Chondrocyte (in vitro differentiated cells): ENCODE results near the gene CHRD. TPM values are rescaled to one million over a fixed set of nuclear protein-coding genes. Genes with fewer than 3 reads are reported as not detected.
A peak's percentile ranks its signal among the peaks of the same experiment; 100 is the strongest.

Experiments
- DNase-seq: peaks from one replicate; pipeline ENCODE4 v3.0.0; 2021; ENCODE audit warnings: mixed read lengths, low spot score
- H3K27ac Mint-ChIP-seq: one replicate; pipeline ENCODE4 v1.8.0; 2021; ENCODE audit warnings: mild to moderate bottlenecking, moderate library complexity, mixed read lengths; ENCODE audit not compliant: unreplicated experiment
- H3K27me3 Mint-ChIP-seq: 2 replicates; pipeline ENCODE4 v1.8.0; 2021; ENCODE audit warnings: low read depth, mixed read lengths
- H3K36me3 Mint-ChIP-seq: 2 replicates; pipeline ENCODE4 v1.8.0; 2021; ENCODE audit warnings: low read depth, mixed read lengths
- H3K4me1 Mint-ChIP-seq: 2 replicates; pipeline ENCODE4 v1.8.0; 2021; ENCODE audit warnings: low read depth, mild to moderate bottlenecking, mixed read lengths
- H3K4me3 Mint-ChIP-seq: one replicate; pipeline ENCODE4 v1.8.0; 2021; ENCODE audit warnings: mild to moderate bottlenecking, moderate library complexity, mixed read lengths; ENCODE audit not compliant: unreplicated experiment
- H3K9me3 Mint-ChIP-seq: 2 replicates; pipeline ENCODE4 v1.8.0; 2021; ENCODE audit warnings: low read depth, mixed read lengths
- CTCF ChIP-seq: fragments of 200-600 bp; sonication (generic); IDR thresholded peaks from 2 replicates; pipeline ENCODE4 v1.5.0; 2021; ENCODE audit warnings: antibody characterized with exemption, mild to moderate bottlenecking, moderate library complexity
- total RNA-seq: library from RNA; stranded (reverse); gene quantifications from 3 replicates; pipeline ENCODE4 v1.2.1, GENCODE V29; 2021

Gene CHRD
- total RNA-seq, 1 donor from 2014 or later = 1.5 TPM

GRCh38 chr3:184405075-184406030, 25.5 kb downstream of the CHRD start:
- peaks cover 9% of the 10 kb centered on the region for H3K27me3 Mint-ChIP-seq
- peak; percentile 47 for DNase-seq
- no peak overlapping the region for H3K27ac Mint-ChIP-seq
- no peak overlapping the region for H3K4me3 Mint-ChIP-seq
- no peaks in the 10 kb centered on the region for H3K9me3 Mint-ChIP-seq
- no peak for TF ChIP-seq CTCF
- peaks cover 1% of the 10 kb centered on the region for H3K36me3 Mint-ChIP-seq
- no peaks in the 10 kb centered on the region for H3K4me1 Mint-ChIP-seq

GRCh38 chr3:184409331-184409926, 29.6 kb downstream of the CHRD start:
- no peaks in the 10 kb centered on the region for H3K4me1 Mint-ChIP-seq
- no peak for TF ChIP-seq CTCF
- H3K27ac Mint-ChIP-seq = no peak overlapping the region

DNA sequence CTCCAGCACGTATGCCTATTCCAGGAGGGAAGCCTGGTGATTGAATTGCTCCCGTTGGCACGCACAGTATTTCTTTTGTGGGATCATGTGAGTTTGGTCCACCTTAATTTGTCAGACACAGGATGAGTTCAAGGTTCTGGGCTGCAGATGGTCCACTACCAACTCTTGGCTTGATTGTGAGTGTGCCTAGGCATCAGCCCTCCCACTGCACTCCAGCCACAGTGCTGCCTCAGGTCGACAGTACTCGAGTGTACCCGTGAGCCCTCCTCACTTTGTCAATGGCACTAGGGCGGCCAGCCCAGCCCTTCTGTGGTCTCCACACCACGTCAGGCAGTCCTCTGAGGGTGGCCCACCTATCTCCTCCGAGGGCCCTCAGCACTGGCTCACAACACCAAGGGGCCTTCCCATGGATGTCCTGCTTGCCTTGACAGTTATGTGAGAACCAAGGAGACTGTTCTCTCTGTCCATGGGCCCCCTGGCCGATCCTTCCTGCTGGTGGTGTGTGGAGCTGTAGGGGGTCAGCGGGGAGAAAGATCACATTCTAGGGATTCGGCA, 30.2 kb downstream of the CHRD start:
- no peak for TF ChIP-seq CTCF
- DNase-seq = peak; percentile 78
- Mint-ChIP-seq H3K9me3 (peaks cover 5% of the 10 kb centered on the region), H3K36me3 (no peaks in the 10 kb centered on the region), H3K4me1 (no peaks in the 10 kb centered on the region), H3K4me3 (no peak overlapping the region), H3K27ac (no peak overlapping the region), H3K27me3 (no peaks in the 10 kb centered on the region)

More at GRCh38 chr3:184409331-184409926, 29.6 kb downstream of the CHRD start:
- no peak overlapping the region for H3K4me3 Mint-ChIP-seq
- H3K27me3 Mint-ChIP-seq = no peaks in the 10 kb centered on the region
- DNase-seq = peak; percentile 46
- H3K9me3 Mint-ChIP-seq = peaks cover 5% of the 10 kb centered on the region
- no peaks in the 10 kb centered on the region for H3K36me3 Mint-ChIP-seq

DNA sequence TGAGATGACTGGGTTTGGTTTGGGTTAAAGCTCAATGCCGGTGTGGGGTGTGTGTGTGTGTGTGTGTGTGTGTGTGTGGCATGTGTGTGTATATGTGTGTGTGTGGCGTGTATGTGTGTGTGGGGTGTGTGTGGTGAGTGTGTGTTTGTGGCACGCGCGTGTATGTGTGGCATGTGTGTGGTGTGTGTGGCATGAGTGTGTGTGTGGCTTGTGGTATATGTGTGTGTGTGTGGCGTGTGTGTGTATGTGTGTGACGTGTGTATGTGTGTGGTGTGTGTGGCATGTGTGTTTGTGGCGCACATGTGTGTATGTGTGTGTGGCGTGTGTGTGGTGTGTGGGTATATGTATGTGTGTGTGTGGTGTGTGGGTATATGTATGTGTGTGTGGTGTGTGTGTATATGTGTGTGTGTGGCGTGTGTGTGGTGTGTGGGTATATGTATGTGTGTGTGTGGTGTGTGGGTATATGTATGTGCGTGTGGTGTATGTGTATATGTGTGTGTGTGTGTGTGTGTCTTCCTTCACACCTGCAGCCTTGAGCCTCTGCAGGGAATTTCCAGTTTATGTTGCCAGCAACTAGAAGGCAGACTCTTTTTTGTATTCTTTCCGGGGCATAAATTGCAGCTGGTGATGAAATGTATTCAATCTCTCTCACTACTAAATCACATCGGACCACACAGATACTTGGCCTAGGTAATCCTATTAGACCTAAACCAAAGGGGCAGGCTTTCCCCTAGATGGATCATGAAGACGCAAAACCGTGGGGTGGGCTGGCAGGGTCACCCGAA, 34.8 kb downstream of the CHRD start:
- H3K9me3 Mint-ChIP-seq = peaks cover 5% of the 10 kb centered on the region

More for the DNA sequence above, 34.8 kb downstream of the CHRD start:
- H3K27me3 Mint-ChIP-seq = peaks cover 2% of the 10 kb centered on the region
- peak; percentile 35 for DNase-seq
- H3K4me3 Mint-ChIP-seq = no peak overlapping the region
- no peak overlapping the region for H3K27ac Mint-ChIP-seq
- TF ChIP-seq CTCF = no peak
- H3K36me3 Mint-ChIP-seq = no peaks in the 10 kb centered on the region
- no peaks in the 10 kb centered on the region for H3K4me1 Mint-ChIP-seq
